Measurements from ENCODE around the gene NTN1.

GRCh38 chr17:9062399-9062902, 41.1 kb downstream of the NTN1 start:
- TF ChIP-seq CTCF (CRISPR knock-in tag; IDR thresholded peaks at IDR 0.05) (no peak), NONO (IDR thresholded peaks at IDR 0.05) (no peak), NONO (CRISPR knock-in tag; conservative IDR thresholded peaks at IDR 0.05) (no peak), MAX (IDR thresholded peaks at IDR 0.05) (no peak), RFX5 (IDR thresholded peaks at IDR 0.05; ENCODE audit: low read depth, low read length) (no peak), NPAS2 (CRISPR knock-in tag; IDR thresholded peaks at IDR 0.05; ENCODE audit: borderline replicate concordance) (no peak), ZBTB33 (CRISPR knock-in tag; IDR thresholded peaks at IDR 0.05) (no peak), ZNF556 (CRISPR knock-in tag; IDR thresholded peaks at IDR 0.05; ENCODE audit: borderline replicate concordance) (no peak), ZNF143 (CRISPR knock-in tag; IDR thresholded peaks at IDR 0.05) (no peak), SUZ12 (IDR thresholded peaks at IDR 0.05; ENCODE audit: low read depth, low read length) (no peak), CREB1 (IDR thresholded peaks at IDR 0.05) (no peak), CREB1 (CRISPR knock-in tag; IDR thresholded peaks at IDR 0.05) (no peak)

Data from HepG2 (cell line).